ENCODE data around the gene ANGPT4. TPM values are rescaled to one million over a fixed set of nuclear protein-coding genes. Genes with fewer than 3 reads are reported as not detected.

ANGPT4 gene
- total and polyA plus RNA-seq, 2 of the 13 experiments (the other 11 are each of a cell fraction or from before 2014, with no cell fraction given) = not detected

- no peak for TF ChIP-seq ZNF225 (CRISPR knock-in tag; IDR thresholded peaks at IDR 0.05)
- 0 out of 2 replicates have a peak, but pooled peaks have one; percentile 29 for TF ChIP-seq DR1 (CRISPR knock-in tag; IDR thresholded peaks at IDR 0.05)
- TF ChIP-seq SAP130 (CRISPR knock-in tag; IDR thresholded peaks at IDR 0.05; ENCODE audit: low read depth) = peak; percentile 71
- TF ChIP-seq CSRNP2 (CRISPR knock-in tag; conservative IDR thresholded peaks at IDR 0.05; ENCODE audit: low read depth) = no peak
- no peak for TF ChIP-seq SRSF4 (IDR thresholded peaks at IDR 0.05; ENCODE audit: low read depth, low read length, poor library complexity, severe bottlenecking)
- TF ChIP-seq ZNF124 (CRISPR knock-in tag; IDR thresholded peaks at IDR 0.05) = no peak
- TF ChIP-seq HMGA1 (CRISPR knock-in tag; conservative IDR thresholded peaks at IDR 0.05) = no peak
- no peak for TF ChIP-seq RAD51 (IDR thresholded peaks at IDR 0.05; ENCODE audit: borderline replicate concordance)
- no peak for TF ChIP-seq NPAS2 (CRISPR knock-in tag; IDR thresholded peaks at IDR 0.05; ENCODE audit: borderline replicate concordance)
- TF ChIP-seq CBX1 (IDR thresholded peaks at IDR 0.05; ENCODE audit: low read depth) = peak; percentile 41
- no peak for TF ChIP-seq ZNF33B (CRISPR knock-in tag; IDR thresholded peaks at IDR 0.05)
- TF ChIP-seq ZFYVE20 (CRISPR knock-in tag; IDR thresholded peaks at IDR 0.05; ENCODE audit: borderline replicate concordance, low read depth) = no peak
- TF ChIP-seq ATM (IDR thresholded peaks at IDR 0.05; ENCODE audit: borderline replicate concordance) = no peak
- TF ChIP-seq PCBP1 (IDR thresholded peaks at IDR 0.05; ENCODE audit: borderline replicate concordance, low read depth, low read length) = no peak
- TF ChIP-seq ZNF879 (CRISPR knock-in tag; IDR thresholded peaks at IDR 0.05) = 0 out of 2 replicates have a peak, but pooled peaks have one; percentile 25
- TF ChIP-seq DMAP1 (CRISPR knock-in tag; IDR thresholded peaks at IDR 0.05) = no peak; the same call in 1 of the 2 replicates
- TF ChIP-seq ZNF713 (CRISPR knock-in tag; IDR thresholded peaks at IDR 0.05) = no peak
- TF ChIP-seq AGO1 (IDR thresholded peaks at IDR 0.05; ENCODE audit: low read depth, low read length, poor library complexity, severe bottlenecking) = no peak
- no peak for TF ChIP-seq ZNF510 (CRISPR knock-in tag; IDR thresholded peaks at IDR 0.05; ENCODE audit: low read depth)
- no peak for TF ChIP-seq EZH2 (conservative IDR thresholded peaks at IDR 0.05; ENCODE audit: low read depth, low read length)
- no peak for TF ChIP-seq FLYWCH1 (CRISPR knock-in tag; IDR thresholded peaks at IDR 0.05)
- TF ChIP-seq ZNF558 (CRISPR knock-in tag; IDR thresholded peaks at IDR 0.05; ENCODE audit: borderline replicate concordance) = no peak
- no peak for TF ChIP-seq ZNF609 (CRISPR knock-in tag; IDR thresholded peaks at IDR 0.05; ENCODE audit: borderline replicate concordance)
- no peak for TF ChIP-seq NRL (CRISPR knock-in tag; IDR thresholded peaks at IDR 0.05; ENCODE audit: borderline replicate concordance)
- 0 out of 2 replicates have a peak, but pooled peaks have one; percentile 54 for TF ChIP-seq ZNF549 (CRISPR knock-in tag; IDR thresholded peaks at IDR 0.05)
- peak; percentile 67 for TF ChIP-seq GABPA (IDR thresholded peaks at IDR 0.05; ENCODE audit: low read depth, low read length)
- TF ChIP-seq GABPA (CRISPR knock-in tag; IDR thresholded peaks at IDR 0.05; ENCODE audit: low read depth) = peak; percentile 82
These were observed 75.1 kb downstream of the ANGPT4 start (continued) for GRCh38 chr20:840858-841567.
